ENCODE results near the gene THTPA.
"Not testable (repeated sequence)": the region's sequence is repeated elsewhere in the genome, so short reads cannot be mapped to it uniquely, and the experiment has no call there.

Gene THTPA

GRCh38 chr14:23579739-23580138 is 23.7 kb downstream of the THTPA start:
- in situ Hi-C loops (cut with HindIII; ENCODE audit: low pct_ligation_motif_present, low sequenced_read_pairs): no loop called here
- DNase-seq: no peak
- H3K27me3 ChIP-seq (replicated peaks): peaks cover 44% of the 10 kb centered on the region
- no peak overlapping the region for H3K4me3 ChIP-seq (ENCODE audit: low read depth, low read length)
- H3K36me3 ChIP-seq (replicated peaks): no peaks in the 10 kb centered on the region
- H3K27ac ChIP-seq: no peak overlapping the region
- no peak for TF ChIP-seq CTCF (IDR thresholded peaks at IDR 0.05; ENCODE audit: low read depth, low read length, missing control alignments)

- Histone ChIP-seq H3K27ac (no peak overlapping the region), H3K36me3 (replicated peaks) (no peaks in the 10 kb centered on the region), H3K27me3 (replicated peaks) (peaks cover 40% of the 10 kb centered on the region), H3K4me3 (ENCODE audit: low read depth, low read length) (no peak overlapping the region)
- in situ Hi-C loops (cut with HindIII; ENCODE audit: low pct_ligation_motif_present, low sequenced_read_pairs): no loop called here
- TF ChIP-seq CTCF (IDR thresholded peaks at IDR 0.05; ENCODE audit: low read depth, low read length, missing control alignments): no peak
- DNase-seq: no peak
Observed at GRCh38 chr14:23580152-23580926, 24.3 kb downstream of the THTPA start.

DNA sequence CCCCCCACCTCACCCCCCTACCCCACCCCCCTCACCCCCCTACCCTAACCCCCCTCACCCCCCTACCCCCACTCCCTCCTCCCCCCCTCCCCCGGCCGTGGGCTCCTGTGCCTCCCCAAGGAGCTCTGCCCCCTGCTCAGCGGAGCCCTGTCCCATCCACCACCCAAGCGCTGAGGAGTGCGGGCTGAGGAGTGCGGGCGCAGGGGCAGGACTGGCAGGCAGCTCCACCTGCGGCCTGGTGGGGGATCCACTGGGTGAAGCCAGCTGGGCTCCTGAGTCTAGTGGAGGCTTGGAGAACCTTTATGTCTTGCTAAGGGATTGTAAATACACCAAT is 24.8 kb downstream of the THTPA start:
- Histone ChIP-seq H3K4me3 (ENCODE audit: low read depth, low read length) (no peak overlapping the region), H3K27ac (no peak overlapping the region), H3K36me3 (replicated peaks) (no peaks in the 10 kb centered on the region), H3K27me3 (replicated peaks) (peaks cover 35% of the 10 kb centered on the region)
- no peak for DNase-seq
- TF ChIP-seq CTCF (IDR thresholded peaks at IDR 0.05; ENCODE audit: low read depth, low read length, missing control alignments): no peak
- in situ Hi-C loops (cut with HindIII; ENCODE audit: low pct_ligation_motif_present, low sequenced_read_pairs): no loop called here

DNA sequence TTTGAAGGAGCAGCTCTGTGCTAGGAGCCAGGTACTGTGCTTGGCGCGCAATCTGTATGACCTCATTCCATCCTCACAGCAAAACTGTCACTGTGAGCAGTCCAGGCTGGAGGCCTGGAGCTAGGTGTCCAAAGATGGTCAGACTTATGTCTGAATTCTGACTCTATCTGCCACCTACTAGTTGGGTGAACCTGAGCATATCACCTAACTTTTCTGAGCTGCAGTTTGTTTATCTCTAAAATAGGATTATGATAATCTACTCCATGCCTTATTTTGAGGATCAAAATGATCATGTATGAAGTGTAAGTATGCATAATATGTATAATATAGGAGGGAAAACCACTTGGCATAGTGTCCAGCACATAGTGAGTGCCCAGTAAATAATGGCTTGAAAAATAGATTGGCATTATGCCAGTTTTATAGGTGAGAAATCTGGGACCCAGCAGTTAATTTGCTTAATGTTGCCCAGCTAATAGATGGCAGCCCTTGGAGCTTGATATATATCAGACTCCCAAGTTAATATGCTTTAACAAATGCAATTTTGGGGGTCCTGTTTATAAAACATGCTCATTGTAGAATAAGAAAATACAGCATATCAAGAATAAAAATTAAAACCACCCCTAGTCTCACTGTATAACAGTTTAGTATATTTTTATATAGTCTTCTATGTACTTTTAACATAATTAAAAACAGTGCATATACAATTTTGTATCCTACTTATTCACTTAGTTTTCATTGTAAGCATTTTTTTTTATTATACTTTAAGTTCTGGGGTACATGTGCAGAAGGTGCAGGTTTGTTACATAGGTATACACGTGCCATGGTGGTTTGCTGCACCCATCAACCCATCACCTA is 27.1 kb downstream of the THTPA start:
- in situ Hi-C loops (cut with HindIII; ENCODE audit: low pct_ligation_motif_present, low sequenced_read_pairs): no loop called here
- DNase-seq: no peak
- TF ChIP-seq CTCF (IDR thresholded peaks at IDR 0.05; ENCODE audit: low read depth, low read length, missing control alignments): no peak
- Histone ChIP-seq H3K4me3 (ENCODE audit: low read depth, low read length) (no peak overlapping the region), H3K27me3 (replicated peaks) (peaks cover 15% of the 10 kb centered on the region), H3K27ac (no peak overlapping the region), H3K36me3 (replicated peaks) (no peaks in the 10 kb centered on the region)

- DNase-seq; H3K36me3 ChIP-seq (replicated peaks); H3K27me3 ChIP-seq (replicated peaks); in situ Hi-C loops (cut with HindIII; ENCODE audit: low pct_ligation_motif_present, low sequenced_read_pairs); H3K4me3 ChIP-seq (ENCODE audit: low read depth, low read length); H3K27ac ChIP-seq: not testable (repeated sequence)
Observed at GRCh38 chr14:23583761-23584526, 27.9 kb downstream of the THTPA start.

DNA sequence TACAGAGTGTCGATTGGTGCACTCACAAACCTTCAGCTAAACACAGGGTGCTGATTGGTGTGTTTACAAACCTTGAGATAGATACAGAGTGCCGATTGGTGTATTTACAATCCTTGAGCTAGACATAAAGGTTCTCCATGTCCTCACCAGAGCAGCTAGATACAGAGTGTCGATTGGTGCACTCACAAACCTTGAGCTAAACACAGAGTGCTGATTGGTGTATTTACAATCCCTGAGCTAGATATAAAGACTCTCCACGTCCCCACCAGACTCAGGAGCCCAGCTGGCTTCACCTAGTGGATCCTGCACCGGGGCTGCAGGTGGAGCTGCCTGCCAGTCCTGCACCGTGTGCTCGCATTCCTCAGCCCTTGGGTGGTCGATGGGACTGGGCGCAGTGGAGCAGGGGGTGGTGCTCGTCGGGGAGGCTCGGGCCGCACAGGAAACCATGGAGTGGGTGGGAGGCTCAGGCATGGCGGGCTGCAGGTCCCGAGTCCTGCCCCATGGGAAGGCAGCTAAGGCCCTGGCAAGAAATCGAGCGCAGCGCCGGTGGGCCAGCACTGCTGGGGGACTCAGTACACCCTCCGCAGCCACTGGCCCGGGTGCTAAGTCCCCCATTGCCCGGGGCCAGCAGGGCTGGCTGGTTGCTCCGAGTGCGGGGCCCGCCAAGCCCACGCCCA is 28.6 kb downstream of the THTPA start:
- H3K27ac ChIP-seq; H3K27me3 ChIP-seq (replicated peaks); in situ Hi-C loops (cut with HindIII; ENCODE audit: low pct_ligation_motif_present, low sequenced_read_pairs): not testable (repeated sequence)

More for the DNA sequence above, 28.6 kb downstream of the THTPA start:
- not testable (repeated sequence) for DNase-seq; H3K36me3 ChIP-seq (replicated peaks); H3K4me3 ChIP-seq (ENCODE audit: low read depth, low read length)
